Mammary epithelial cell (primary cell): ENCODE measurements around the gene ZCCHC24.

ENCODE experiments used
- CTCF ChIP-seq, 2 donors: IDR thresholded peaks in 1 of 2; conservative IDR thresholded peaks in 1 of 2; 2 replicates each; pipeline ENCODE4 v1.5.1; 2011 to 2012; ENCODE audit warnings: inconsistent platforms in 2 of 2, low read length in 2 of 2, mild to moderate bottlenecking in 2 of 2, control low read depth in 1 of 2, low read depth in 1 of 2; ENCODE audit not compliant: insufficient read depth in 1 of 2; ENCODE audit errors: extremely low read depth in 1 of 2
- EZH2 ChIP-seq: IDR thresholded peaks from 2 replicates; pipeline ENCODE4 v1.6.1; 2012; ENCODE audit warnings: low read length, inconsistent platforms, borderline replicate concordance

GRCh38 chr10:79380125-79380945, 65.1 kb downstream of the ZCCHC24 start:
- no peak for TF ChIP-seq CTCF (conservative IDR thresholded peaks at IDR 0.05 in 1 of 2, IDR thresholded peaks at IDR 0.05 in 1 of 2; ENCODE audit: extremely low read depth in 1 of 2, insufficient read depth in 1 of 2, low read depth in 1 of 2, low read length in 2 of 2)
- TF ChIP-seq EZH2, result no peak
